Muscle of arm (tissue), 14 donors: Measurements from ENCODE around the gene TMEM33. TPM values are rescaled to one million over a fixed set of nuclear protein-coding genes. Genes with fewer than 3 reads are reported as not detected.
"Not testable (repeated sequence)": the region's sequence is repeated elsewhere in the genome, so short reads cannot be mapped to it uniquely, and the experiment has no call there.

ENCODE experiments used
- DNase-seq: peaks from one replicate; pipeline ENCODE4 v3.0.0-alpha.2; 2013
- long read RNA-seq, 11 donors: transcript quantifications; one replicate each; lab custom pipeline, GENCODE V29; 2026
- polyA plus RNA-seq, 12 donors: library from polyadenylated mRNA; unstranded; fragments of 120-200 nt; gene quantifications; one replicate each; pipeline ENCODE4 v1.2.1, GENCODE V29; 2013; ENCODE audit not compliant: insufficient read length in 12 of 12

TMEM33 gene, protein sequence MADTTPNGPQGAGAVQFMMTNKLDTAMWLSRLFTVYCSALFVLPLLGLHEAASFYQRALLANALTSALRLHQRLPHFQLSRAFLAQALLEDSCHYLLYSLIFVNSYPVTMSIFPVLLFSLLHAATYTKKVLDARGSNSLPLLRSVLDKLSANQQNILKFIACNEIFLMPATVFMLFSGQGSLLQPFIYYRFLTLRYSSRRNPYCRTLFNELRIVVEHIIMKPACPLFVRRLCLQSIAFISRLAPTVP
- 10 to 100 TPM in 11 of 12 donors, not detected in 1; 17.5 to 39.4 (median 21.2) TPM for polyA plus RNA-seq
- long read RNA-seq, donor 1, full-length matches to known transcripts = 8 of 13 reads
- long read RNA-seq, donor 1, partial matches to known transcripts = 5 of 13 reads
- long read RNA-seq, donor 1, other reads (novel, unspliced or antisense) = 0 of 13 reads
- long read RNA-seq, donor 2, full-length matches to known transcripts = 2 of 8 reads
- long read RNA-seq, donor 2, partial matches to known transcripts = 6 of 8 reads
- long read RNA-seq, donor 2, other reads (novel, unspliced or antisense) = 0 of 8 reads
- long read RNA-seq, donor 3, full-length matches to known transcripts = 3 of 3 reads
- long read RNA-seq, donor 3, partial matches to known transcripts = 0 of 3 reads
- long read RNA-seq, donor 3, other reads (novel, unspliced or antisense) = 0 of 3 reads
- long read RNA-seq, donor 4, full-length matches to known transcripts = 4 of 4 reads
- long read RNA-seq, donor 4, partial matches to known transcripts = 0 of 4 reads
- long read RNA-seq, donor 4, other reads (novel, unspliced or antisense) = 0 of 4 reads
- long read RNA-seq, donor 5, full-length matches to known transcripts = 5 of 5 reads
- long read RNA-seq, donor 5, partial matches to known transcripts = 0 of 5 reads
- long read RNA-seq, donor 5, other reads (novel, unspliced or antisense) = 0 of 5 reads
- long read RNA-seq, donor 6, full-length matches to known transcripts = 2 of 2 reads
- long read RNA-seq, donor 6, partial matches to known transcripts = 0 of 2 reads
- long read RNA-seq, donor 6, other reads (novel, unspliced or antisense) = 0 of 2 reads
- long read RNA-seq, donor 7, full-length matches to known transcripts = 2 of 2 reads
- long read RNA-seq, donor 7, partial matches to known transcripts = 0 of 2 reads
- long read RNA-seq, donor 7, other reads (novel, unspliced or antisense) = 0 of 2 reads
- long read RNA-seq, donor 8, full-length matches to known transcripts = 9 of 9 reads
- long read RNA-seq, donor 8, partial matches to known transcripts = 0 of 9 reads
- long read RNA-seq, donor 8, other reads (novel, unspliced or antisense) = 0 of 9 reads
- long read RNA-seq, donor 9, full-length matches to known transcripts = 1 of 1 reads
- long read RNA-seq, donor 9, partial matches to known transcripts = 0 of 1 reads
- long read RNA-seq, donor 9, other reads (novel, unspliced or antisense) = 0 of 1 reads
- long read RNA-seq, donor 10, full-length matches to known transcripts = 6 of 6 reads
- long read RNA-seq, donor 10, partial matches to known transcripts = 0 of 6 reads
- long read RNA-seq, donor 10, other reads (novel, unspliced or antisense) = 0 of 6 reads
- long read RNA-seq, donor 11, full-length matches to known transcripts = 4 of 4 reads
- long read RNA-seq, donor 11, partial matches to known transcripts = 0 of 4 reads
- long read RNA-seq, donor 11, other reads (novel, unspliced or antisense) = 0 of 4 reads

GRCh38 chr4:41934901-41935651 lies at the start of gene TMEM33:
Gene TMEM33, plus strand, starts transcription at chr4:41935429. Its CDS starts 56 bp downstream, at chr4:41935485.
- peak; percentile 92 for DNase-seq

DNA sequence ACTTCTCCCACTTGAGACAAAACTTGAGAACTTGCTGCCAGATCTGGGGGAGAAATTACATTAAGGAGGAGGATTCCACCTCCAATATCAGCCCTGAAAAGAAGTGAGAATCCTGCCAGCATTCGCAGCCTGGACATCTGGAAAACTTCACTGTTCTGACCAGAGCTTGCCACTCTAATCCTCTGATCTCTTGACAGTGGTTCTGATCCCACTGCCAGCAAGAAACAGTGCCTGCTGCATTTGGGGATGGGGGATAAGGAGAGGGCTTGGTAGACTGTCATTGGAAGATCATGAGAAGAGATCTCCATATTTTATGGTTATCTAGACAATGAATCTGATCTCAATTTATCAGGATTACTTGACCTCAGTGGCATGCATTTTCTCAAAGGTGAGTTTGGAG lies 49.8 kb upstream of the TMEM33 start:
- DNase-seq = no peak

GRCh38 chr4:41887277-41887676 lies 48.0 kb upstream of the TMEM33 start:
- DNase-seq = no peak

GRCh38 chr4:41887821-41888686 lies 47.2 kb upstream of the TMEM33 start:
- peak; percentile 35 for DNase-seq

DNA sequence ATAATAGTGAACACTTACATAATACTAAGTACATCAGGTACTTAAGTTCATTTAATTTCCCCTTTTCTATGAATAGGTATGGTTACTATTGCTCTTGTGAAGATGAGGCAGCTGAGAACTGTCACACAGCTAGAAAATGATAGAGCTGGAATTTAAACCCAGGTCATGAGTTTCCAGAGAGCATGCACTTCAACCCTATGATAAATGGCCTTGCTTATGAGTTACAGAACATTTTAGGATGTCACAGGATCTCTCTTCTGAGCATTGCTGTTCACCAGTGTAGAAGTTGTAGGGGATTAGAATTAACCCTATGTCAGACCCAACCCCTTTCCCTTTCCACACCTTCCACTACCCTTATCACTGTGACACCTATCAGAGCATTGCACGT lies 46.5 kb upstream of the TMEM33 start:
- no peak for DNase-seq

- DNase-seq = no peak
Observed at GRCh38 chr4:41889317-41889716, 45.9 kb upstream of the TMEM33 start.

DNA sequence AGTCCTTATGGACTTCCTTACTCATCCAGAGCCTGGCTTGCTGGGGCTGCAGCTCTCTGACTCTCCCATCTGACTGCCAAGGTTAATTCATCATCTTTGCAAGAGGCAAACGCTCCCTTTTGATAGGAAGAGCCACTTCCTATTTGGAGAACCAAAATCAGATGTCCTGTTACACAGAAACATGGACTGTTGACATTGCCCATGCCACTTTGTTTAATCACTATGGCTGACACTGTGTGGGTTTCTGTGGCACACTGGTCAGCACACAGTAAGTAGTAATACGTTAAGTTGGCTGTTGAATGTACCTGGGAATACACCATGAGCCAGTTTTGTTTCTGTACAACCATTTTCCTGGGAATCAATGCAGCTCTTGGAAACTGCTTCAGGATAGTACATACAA lies 45.1 kb upstream of the TMEM33 start:
- DNase-seq = no peak

DNA sequence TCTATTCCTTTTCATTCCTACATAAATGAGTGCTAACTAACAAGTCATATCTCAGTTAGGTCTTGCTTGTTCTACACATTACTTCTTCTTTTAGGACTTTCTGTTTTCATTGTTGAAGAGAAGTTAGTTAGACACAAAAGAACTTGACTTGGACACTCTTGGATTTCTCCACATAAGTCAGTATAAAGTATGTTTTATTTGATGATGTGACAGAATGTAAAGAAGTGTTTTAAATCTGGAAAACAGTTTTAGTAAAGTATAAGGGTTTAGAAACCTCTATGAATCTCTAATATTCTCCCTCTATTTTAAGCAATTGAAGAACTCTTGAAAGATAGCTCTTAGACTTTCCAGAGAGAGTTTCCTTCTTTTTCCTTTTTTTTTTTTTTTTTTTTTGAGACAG lies 38.6 kb upstream of the TMEM33 start:
- DNase-seq = no peak

- DNase-seq = no peak
Observed at GRCh38 chr4:41897698-41898097, 37.5 kb upstream of the TMEM33 start.

- not testable (repeated sequence) for DNase-seq
Observed at GRCh38 chr4:41909136-41909535, 26.1 kb upstream of the TMEM33 start.

GRCh38 chr4:41912546-41912945 lies 22.7 kb upstream of the TMEM33 start:
- no peak for DNase-seq

DNA sequence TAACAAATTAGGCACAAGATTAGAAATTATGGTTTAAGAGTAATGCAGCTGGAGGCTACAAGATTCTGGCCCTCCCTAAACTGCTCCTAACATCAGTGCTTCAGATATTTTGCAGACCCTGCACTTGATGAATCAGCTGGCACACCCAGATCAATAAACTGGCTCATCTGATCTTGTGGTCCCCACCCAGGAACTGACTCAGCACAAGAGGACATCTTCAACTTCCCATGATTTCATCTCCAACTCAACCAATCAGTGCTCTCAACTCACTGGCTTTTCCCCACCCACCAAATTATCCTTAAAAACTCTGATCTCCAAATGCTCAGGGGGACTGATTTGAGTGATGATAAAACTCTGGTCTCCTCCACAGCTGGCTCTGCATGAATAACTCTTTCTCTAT lies 21.7 kb upstream of the TMEM33 start:
- DNase-seq = no peak

DNA sequence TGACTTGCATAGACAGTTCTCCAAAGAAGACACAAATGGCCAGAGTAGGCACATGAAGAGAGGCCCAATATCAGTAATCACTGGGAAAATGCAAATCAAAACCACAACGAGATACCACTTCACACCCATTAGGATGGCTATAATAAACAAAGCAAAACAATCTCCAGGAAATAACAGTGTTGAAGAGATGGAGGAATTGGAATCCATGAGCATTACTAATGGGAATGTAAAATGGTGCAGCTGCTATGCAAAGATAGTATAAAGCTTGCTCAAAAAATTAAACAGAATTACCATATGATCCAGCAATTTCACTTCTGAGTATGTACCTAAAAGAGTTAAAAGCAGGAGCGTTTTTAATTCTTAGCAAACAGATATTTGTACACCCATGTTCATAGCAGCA lies 17.0 kb upstream of the TMEM33 start:
- no peak for DNase-seq

- DNase-seq = not testable (repeated sequence)
Observed at GRCh38 chr4:41920416-41920815, 14.8 kb upstream of the TMEM33 start.

DNA sequence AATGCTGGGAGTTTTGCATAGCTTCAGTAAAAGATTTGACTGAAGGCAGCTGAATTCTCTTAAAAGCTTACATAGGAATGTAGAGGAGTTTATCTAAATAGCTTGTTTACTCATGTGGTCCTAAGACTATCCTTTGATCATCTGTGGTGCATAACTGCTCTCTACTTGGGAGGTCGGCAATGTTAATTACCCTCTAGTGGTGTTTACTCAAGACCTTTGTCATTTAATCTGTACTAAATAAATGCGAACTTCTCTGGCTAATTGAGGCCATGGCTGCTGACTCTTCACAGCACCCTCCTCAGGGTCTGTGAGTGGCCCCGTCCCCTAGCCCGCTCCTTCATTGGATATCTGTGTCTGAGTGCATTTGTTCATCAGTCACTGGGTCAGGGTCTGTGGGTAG lies 13.8 kb upstream of the TMEM33 start:
- DNase-seq = no peak

DNA sequence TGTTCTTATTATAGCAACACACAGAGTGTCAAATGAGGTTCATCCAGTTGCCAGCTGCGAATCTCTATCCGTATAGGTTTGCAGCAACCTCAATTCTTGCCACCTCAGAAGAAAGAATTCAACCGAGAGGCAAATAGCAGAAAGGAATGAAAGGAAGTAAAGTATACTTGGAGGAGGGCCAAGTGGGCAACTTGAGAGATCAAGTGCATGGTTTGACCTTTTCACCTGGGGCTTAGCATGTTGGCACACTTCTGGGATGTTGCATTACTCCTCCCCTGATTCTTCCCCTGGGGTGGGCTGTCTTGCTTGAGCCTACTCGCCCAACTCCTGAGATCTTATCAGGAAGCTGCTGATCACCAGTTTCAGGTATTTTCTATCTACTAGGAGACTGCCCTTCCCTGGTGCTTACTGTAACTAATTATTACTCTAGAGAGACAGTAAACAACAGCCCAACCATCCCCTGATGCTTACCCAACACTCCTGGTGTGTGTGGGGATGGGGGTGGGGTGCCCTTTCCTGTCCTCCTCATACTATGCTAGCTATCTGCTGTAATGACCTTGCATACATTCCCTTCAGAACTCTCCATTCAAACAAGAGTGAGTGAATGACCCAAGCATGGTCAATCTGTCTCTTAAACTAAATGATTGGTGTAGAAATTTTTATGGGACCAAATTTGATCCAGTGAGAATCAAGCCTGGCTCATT lies 7.3 kb upstream of the TMEM33 start:
- DNase-seq = no peak

GRCh38 chr4:41930139-41930831 lies 4.9 kb upstream of the TMEM33 start:
- no peak for DNase-seq

- DNase-seq = no peak
Observed at GRCh38 chr4:41932988-41933387, 2.2 kb upstream of the TMEM33 start.
